Large intestine (tissue), 3 donors: ENCODE results near the gene PTPN11. TPM values are rescaled to one million over a fixed set of nuclear protein-coding genes. Genes with fewer than 3 reads are reported as not detected.
"Not testable (repeated sequence)": the region's sequence is repeated elsewhere in the genome, so short reads cannot be mapped to it uniquely, and the experiment has no call there.

Source experiments
- DNase-seq, 2 donors: peaks; one replicate each; pipeline versions ENCODE4 v3.0.0 to v3.0.0-alpha.2; 2013
- H3K27ac ChIP-seq: one replicate; pipeline ENCODE4 v1.5.1; 2013; ENCODE audit warnings: low read length
- H3K27me3 ChIP-seq: 2 replicates; pipeline ENCODE4 v1.6.1; 2013; ENCODE audit warnings: low read length; ENCODE audit not compliant: control insufficient read depth, insufficient read depth
- H3K36me3 ChIP-seq: 2 replicates; pipeline ENCODE4 v1.6.1; 2013; ENCODE audit warnings: low read length; ENCODE audit not compliant: control insufficient read depth, insufficient read depth
- H3K4me1 ChIP-seq: one replicate; pipeline ENCODE4 v1.6.1; 2013; ENCODE audit warnings: low read length; ENCODE audit not compliant: control insufficient read depth, insufficient read depth
- H3K4me3 ChIP-seq: one replicate; pipeline ENCODE4 v1.5.1; 2013; ENCODE audit warnings: low read length
- H3K9me3 ChIP-seq: one replicate; pipeline ENCODE4 v1.6.1; 2013; ENCODE audit warnings: mild to moderate bottlenecking, low read depth, low read length, moderate library complexity; ENCODE audit not compliant: control insufficient read depth
- WGBS: methylation state at CpG from one replicate; pipeline ENCODE4 v1.1.5; 2013; ENCODE audit warnings: low lambda C conversion rate; ENCODE audit not compliant: insufficient coverage; 5-methylcytosine and 5-hydroxymethylcytosine counted together
- polyA plus RNA-seq: library from polyadenylated mRNA; unstranded; fragments of 120-200 nt; gene quantifications from one replicate; pipeline ENCODE4 v1.2.1, GENCODE V29; 2013

The PTPN11 gene
- polyA plus RNA-seq, 1 donor = 58.1 TPM

- not testable (repeated sequence) for H3K9me3 ChIP-seq, H3K4me3 ChIP-seq, H3K27ac ChIP-seq, H3K4me1 ChIP-seq, H3K27me3 ChIP-seq, DNase-seq
- no CpG with 5 or more reads among the region's 2 CpGs for WGBS
- peaks cover 37% of the 10 kb centered on the region for H3K36me3 ChIP-seq
Measured at GRCh38 chr12:112448165-112448564, 29.4 kb downstream of the PTPN11 start.

- no peaks in the 10 kb centered on the region for H3K27me3 ChIP-seq
- no peak for DNase-seq
- no CpG with 5 or more reads among the region's 4 CpGs for WGBS
- H3K9me3 ChIP-seq = no peaks in the 10 kb centered on the region
- H3K4me3 ChIP-seq = no peak overlapping the region
- H3K36me3 ChIP-seq = peaks cover 59% of the 10 kb centered on the region
- H3K27ac ChIP-seq = no peak overlapping the region
- no peaks in the 10 kb centered on the region for H3K4me1 ChIP-seq
Measured at GRCh38 chr12:112450725-112451124, 32.0 kb downstream of the PTPN11 start.

- H3K4me1 ChIP-seq = no peaks in the 10 kb centered on the region
- no peaks in the 10 kb centered on the region for H3K9me3 ChIP-seq
- H3K4me3 ChIP-seq = no peak overlapping the region
- no peaks in the 10 kb centered on the region for H3K27me3 ChIP-seq
- 100% methylated on average over 1 of the region's 7 CpGs for WGBS
- no peak for DNase-seq
- peaks cover 64% of the 10 kb centered on the region for H3K36me3 ChIP-seq
- no peak overlapping the region for H3K27ac ChIP-seq
Measured at GRCh38 chr12:112456029-112456428, 37.3 kb downstream of the PTPN11 start.

- not testable (repeated sequence) for H3K27ac ChIP-seq
- no CpG with 5 or more reads among the region's 1 CpG for WGBS
Measured at GRCh38 chr12:112457142-112457541, 38.4 kb downstream of the PTPN11 start.

GRCh38 chr12:112458330-112458729 is 39.6 kb downstream of the PTPN11 start:
- Histone ChIP-seq H3K36me3 (peaks cover 54% of the 10 kb centered on the region), H3K4me1 (no peaks in the 10 kb centered on the region), H3K27ac (no peak overlapping the region), H3K27me3 (no peaks in the 10 kb centered on the region), H3K4me3 (no peak overlapping the region), H3K9me3 (no peaks in the 10 kb centered on the region)
- no CpG with 5 or more reads among the region's 4 CpGs for WGBS
- no peak for DNase-seq

More at GRCh38 chr12:112457142-112457541, 38.4 kb downstream of the PTPN11 start:
- not testable (repeated sequence) for H3K4me3 ChIP-seq, H3K4me1 ChIP-seq, H3K27me3 ChIP-seq, DNase-seq, H3K9me3 ChIP-seq
- H3K36me3 ChIP-seq = peaks cover 57% of the 10 kb centered on the region

- no peak overlapping the region for H3K4me3 ChIP-seq
- no peaks in the 10 kb centered on the region for H3K27me3 ChIP-seq
- 80% methylated on average over 1 of the region's 5 CpGs for WGBS
- no peaks in the 10 kb centered on the region for H3K4me1 ChIP-seq
- DNase-seq = no peak
- peaks cover 51% of the 10 kb centered on the region for H3K36me3 ChIP-seq
- no peak overlapping the region for H3K27ac ChIP-seq
- H3K9me3 ChIP-seq = no peaks in the 10 kb centered on the region
Measured at GRCh38 chr12:112458751-112459150, 40.0 kb downstream of the PTPN11 start.

- Histone ChIP-seq H3K4me3 (no peak overlapping the region), H3K27me3 (no peaks in the 10 kb centered on the region), H3K27ac (no peak overlapping the region), H3K9me3 (no peaks in the 10 kb centered on the region), H3K4me1 (no peaks in the 10 kb centered on the region), H3K36me3 (peaks cover 19% of the 10 kb centered on the region)
- no peak for DNase-seq
- WGBS = 70% methylated on average over 2 of the region's 2 CpGs
Measured at GRCh38 chr12:112463478-112463877, 44.7 kb downstream of the PTPN11 start.

GRCh38 chr12:112464605-112465004 is 45.9 kb downstream of the PTPN11 start:
- H3K4me3 ChIP-seq = no peak overlapping the region
- no peak overlapping the region for H3K27ac ChIP-seq
- no peaks in the 10 kb centered on the region for H3K27me3 ChIP-seq
- peaks cover 13% of the 10 kb centered on the region for H3K36me3 ChIP-seq
- H3K9me3 ChIP-seq = no peaks in the 10 kb centered on the region
- DNase-seq = no peak
- H3K4me1 ChIP-seq = no peaks in the 10 kb centered on the region

GRCh38 chr12:112466011-112466422 is 47.3 kb downstream of the PTPN11 start:
- H3K27me3 ChIP-seq = no peaks in the 10 kb centered on the region
- no peak for DNase-seq
- no peaks in the 10 kb centered on the region for H3K9me3 ChIP-seq
- peaks cover 9% of the 10 kb centered on the region for H3K4me1 ChIP-seq
- H3K36me3 ChIP-seq = peaks cover 13% of the 10 kb centered on the region
- H3K4me3 ChIP-seq = no peak overlapping the region
- no peak overlapping the region for H3K27ac ChIP-seq

- H3K9me3 ChIP-seq = no peaks in the 10 kb centered on the region
- peaks cover 12% of the 10 kb centered on the region for H3K4me1 ChIP-seq
- H3K4me3 ChIP-seq = no peak overlapping the region
- no peak for DNase-seq
- H3K27me3 ChIP-seq = no peaks in the 10 kb centered on the region
- no peak overlapping the region for H3K27ac ChIP-seq
- WGBS = no CpG with 5 or more reads among the region's 3 CpGs
- H3K36me3 ChIP-seq = peaks cover 13% of the 10 kb centered on the region
Measured at GRCh38 chr12:112466835-112467234, 48.1 kb downstream of the PTPN11 start.

- no peak overlapping the region for H3K4me3 ChIP-seq
- H3K27ac ChIP-seq = no peak overlapping the region
- DNase-seq = no peak
- no peaks in the 10 kb centered on the region for H3K27me3 ChIP-seq
- WGBS = no CpG with 5 or more reads among the region's 3 CpGs
- peaks cover 12% of the 10 kb centered on the region for H3K4me1 ChIP-seq
- H3K36me3 ChIP-seq = peaks cover 18% of the 10 kb centered on the region
- H3K9me3 ChIP-seq = no peaks in the 10 kb centered on the region
Measured at GRCh38 chr12:112468046-112468445, 49.3 kb downstream of the PTPN11 start.
